Neural cell (in vitro differentiated cells): ENCODE data around the gene KCNA10.

Experiments used
- EZH2 ChIP-seq: fragments of 200-600, 300-800 bp; shearing (Covaris generic), sonication (generic); IDR thresholded peaks from 2 replicates; pipeline ENCODE4 v1.6.1; 2014; ENCODE audit warnings: antibody characterized with exemption, low read length, borderline replicate concordance, mild to moderate bottlenecking; ENCODE audit not compliant: insufficient read depth, poor library complexity, severe bottlenecking
- POLR2AphosphoS5 ChIP-seq: IDR thresholded peaks from 2 replicates; pipeline ENCODE4 v1.6.1; 2012
- TF ChIP-seq, protein P1 (sequence below): fragments of 450-650 bp; IDR thresholded peaks from 2 replicates; pipeline ENCODE4 v1.5.1; 2014; ENCODE audit warnings: antibody characterized with exemption, mild to moderate bottlenecking, moderate library complexity; ENCODE audit not compliant: poor library complexity, severe bottlenecking

GRCh38 chr1:110541906-110542395 lies 23.0 kb upstream of the KCNA10 start:
- TF ChIP-seq POLR2AphosphoS5, result no peak
- TF ChIP-seq, protein P1, sequence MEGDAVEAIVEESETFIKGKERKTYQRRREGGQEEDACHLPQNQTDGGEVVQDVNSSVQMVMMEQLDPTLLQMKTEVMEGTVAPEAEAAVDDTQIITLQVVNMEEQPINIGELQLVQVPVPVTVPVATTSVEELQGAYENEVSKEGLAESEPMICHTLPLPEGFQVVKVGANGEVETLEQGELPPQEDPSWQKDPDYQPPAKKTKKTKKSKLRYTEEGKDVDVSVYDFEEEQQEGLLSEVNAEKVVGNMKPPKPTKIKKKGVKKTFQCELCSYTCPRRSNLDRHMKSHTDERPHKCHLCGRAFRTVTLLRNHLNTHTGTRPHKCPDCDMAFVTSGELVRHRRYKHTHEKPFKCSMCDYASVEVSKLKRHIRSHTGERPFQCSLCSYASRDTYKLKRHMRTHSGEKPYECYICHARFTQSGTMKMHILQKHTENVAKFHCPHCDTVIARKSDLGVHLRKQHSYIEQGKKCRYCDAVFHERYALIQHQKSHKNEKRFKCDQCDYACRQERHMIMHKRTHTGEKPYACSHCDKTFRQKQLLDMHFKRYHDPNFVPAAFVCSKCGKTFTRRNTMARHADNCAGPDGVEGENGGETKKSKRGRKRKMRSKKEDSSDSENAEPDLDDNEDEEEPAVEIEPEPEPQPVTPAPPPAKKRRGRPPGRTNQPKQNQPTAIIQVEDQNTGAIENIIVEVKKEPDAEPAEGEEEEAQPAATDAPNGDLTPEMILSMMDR, result no peak
- no peak for TF ChIP-seq EZH2
